Upper lobe of left lung (tissue), 4 donors: ENCODE results near the gene TPRG1.

Experiments
- POLR2A ChIP-seq, 4 donors: fragments of 450-650 bp; IDR thresholded peaks; one replicate each; pipeline ENCODE4 v1.5.1; 2016 to 2017; ENCODE audit warnings: antibody characterized with exemption in 4 of 4, mild to moderate bottlenecking in 2 of 4
- TF ChIP-seq, protein P1 (sequence below), 6 experiments: fragments of 450-650 bp in 4 of 6; fragments of 200-600 bp in 2 of 6; sonication (generic) in 2 of 6; IDR thresholded peaks; one replicate each; pipeline ENCODE4 v1.5.1; 2016 to 2019; ENCODE audit warnings: antibody characterized with exemption in 6 of 6

DNA sequence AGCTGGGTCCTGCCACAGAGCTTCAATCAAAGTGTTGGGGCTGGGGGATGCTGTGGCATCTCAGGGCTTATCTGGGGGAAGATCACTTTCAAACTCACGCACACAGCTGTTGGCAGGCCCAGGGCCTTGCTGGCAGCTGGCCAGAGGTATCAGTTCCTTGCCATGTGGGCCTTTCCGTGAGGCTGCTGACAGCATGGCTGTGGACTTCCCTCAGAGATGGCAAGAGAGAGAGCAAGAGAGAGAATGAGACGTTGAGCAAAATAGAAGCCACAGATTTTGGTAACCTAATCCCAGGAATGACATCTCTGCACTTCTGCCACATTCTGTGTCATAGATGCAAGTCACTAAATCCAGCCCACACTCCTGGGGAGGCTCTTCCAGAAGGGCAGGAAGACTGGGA lies 91.0 kb downstream of the TPRG1 start:
- TF ChIP-seq, protein P1, sequence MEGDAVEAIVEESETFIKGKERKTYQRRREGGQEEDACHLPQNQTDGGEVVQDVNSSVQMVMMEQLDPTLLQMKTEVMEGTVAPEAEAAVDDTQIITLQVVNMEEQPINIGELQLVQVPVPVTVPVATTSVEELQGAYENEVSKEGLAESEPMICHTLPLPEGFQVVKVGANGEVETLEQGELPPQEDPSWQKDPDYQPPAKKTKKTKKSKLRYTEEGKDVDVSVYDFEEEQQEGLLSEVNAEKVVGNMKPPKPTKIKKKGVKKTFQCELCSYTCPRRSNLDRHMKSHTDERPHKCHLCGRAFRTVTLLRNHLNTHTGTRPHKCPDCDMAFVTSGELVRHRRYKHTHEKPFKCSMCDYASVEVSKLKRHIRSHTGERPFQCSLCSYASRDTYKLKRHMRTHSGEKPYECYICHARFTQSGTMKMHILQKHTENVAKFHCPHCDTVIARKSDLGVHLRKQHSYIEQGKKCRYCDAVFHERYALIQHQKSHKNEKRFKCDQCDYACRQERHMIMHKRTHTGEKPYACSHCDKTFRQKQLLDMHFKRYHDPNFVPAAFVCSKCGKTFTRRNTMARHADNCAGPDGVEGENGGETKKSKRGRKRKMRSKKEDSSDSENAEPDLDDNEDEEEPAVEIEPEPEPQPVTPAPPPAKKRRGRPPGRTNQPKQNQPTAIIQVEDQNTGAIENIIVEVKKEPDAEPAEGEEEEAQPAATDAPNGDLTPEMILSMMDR (IDR thresholded peaks at IDR 0.05) = no peak
- no peak for TF ChIP-seq POLR2A (IDR thresholded peaks at IDR 0.05)
